IMR-90 (cell line): ENCODE measurements around the gene TEP1.

Experiments
- CEBPB ChIP-seq: IDR thresholded peaks from 2 replicates; pipeline ENCODE4 v1.6.1; 2012; ENCODE audit warnings: low read depth, low read length, improper control_type of control experiment
- CTCF ChIP-seq: conservative IDR thresholded peaks from 2 replicates; pipeline ENCODE4 v1.5.1; 2012; ENCODE audit warnings: mild to moderate bottlenecking, low read depth, low read length, improper control_type of control experiment
- ELK1 ChIP-seq: fragments of 150-350 bp; IDR thresholded peaks from 2 replicates; pipeline ENCODE4 v1.6.1; 2016; ENCODE audit warnings: low read depth, mild to moderate bottlenecking, low read length, moderate library complexity, borderline replicate concordance
- MXI1 ChIP-seq: IDR thresholded peaks from 2 replicates; pipeline ENCODE4 v1.6.1; 2012; ENCODE audit warnings: low read depth, mild to moderate bottlenecking, low read length, moderate library complexity, borderline replicate concordance
- POLR2A ChIP-seq: IDR thresholded peaks from 2 replicates; pipeline ENCODE4 v1.6.1; 2012; ENCODE audit warnings: mild to moderate bottlenecking, low read depth, low read length
- RAD21 ChIP-seq: IDR thresholded peaks from 2 replicates; pipeline ENCODE4 v1.6.1; 2012; ENCODE audit warnings: low read length, improper control_type of control experiment
- RCOR1 ChIP-seq: IDR thresholded peaks from 2 replicates; pipeline ENCODE4 v1.6.1; 2012; ENCODE audit warnings: mild to moderate bottlenecking, low read length, improper control_type of control experiment; ENCODE audit not compliant: insufficient replicate concordance

- TF ChIP-seq POLR2A (no peak), CTCF (no peak), RAD21 (no peak), MXI1 (no peak), RCOR1 (no peak), ELK1 (no peak), CEBPB (no peak)
Measured at GRCh38 chr14:20438664-20439063, 25.4 kb upstream of the TEP1 start.
